Esophagus squamous epithelium (tissue), 5 donors: ENCODE results near the gene PDHB. TPM values are rescaled to one million over a fixed set of nuclear protein-coding genes. Genes with fewer than 3 reads are reported as not detected.

Source experiments
- DNase-seq: peaks from one replicate; lab custom pipeline; 2025; lab: John Stamatoyannopoulos, UW
- H3K27ac ChIP-seq, 4 donors: fragments of 200-600 bp; sonication (generic); one replicate each; pipeline ENCODE4 v1.5.1; 2016 to 2019; ENCODE audit warnings: mild to moderate bottlenecking in 1 of 4
- H3K27me3 ChIP-seq, 4 donors: fragments of 200-600 bp; sonication (generic); 1 replicate in 3 of 4; 2 replicates in 1 of 4; pipeline versions ENCODE4 v1.5.1 to v1.6.0; 2017 to 2021; ENCODE audit warnings: antibody characterized with exemption in 1 of 4
- H3K36me3 ChIP-seq, 3 donors: fragments of 200-600 bp; sonication (generic); one replicate each; pipeline ENCODE4 v1.5.1; 2016 to 2019
- H3K4me1 ChIP-seq, 3 donors: fragments of 200-600 bp; sonication (generic); one replicate each; pipeline ENCODE4 v1.5.1; 2017 to 2019
- H3K4me3 ChIP-seq, 4 donors: fragments of 200-600 bp; sonication (generic); 1 replicate in 3 of 4; 2 replicates in 1 of 4; pipeline ENCODE4 v1.5.1; 2016 to 2019; ENCODE audit warnings: mild to moderate bottlenecking in 2 of 4, moderate library complexity in 1 of 4
- H3K9me3 ChIP-seq, 3 donors: fragments of 200-600 bp; sonication (generic); one replicate each; pipeline ENCODE4 v1.5.1; 2016 to 2019
- POLR2A ChIP-seq, 4 donors: fragments of 450-650 bp; IDR thresholded peaks; one replicate each; pipeline ENCODE4 v1.6.1; 2017; ENCODE audit warnings: antibody characterized with exemption in 4 of 4, mild to moderate bottlenecking in 4 of 4, moderate library complexity in 3 of 4
- WGBS, 2 donors: methylation state at CpG; one replicate each; pipeline ENCODE4 v1.1.5; 2018; 5-methylcytosine and 5-hydroxymethylcytosine counted together
- intact Hi-C: fragments of 100-400 bp; cut with DNase I; formaldehyde crosslinking; loops from one replicate; pipeline ENCODE4 v1.15.0; 2022
- total RNA-seq, 4 donors: library from RNA; depleted of rRNA; stranded (reverse); fragments of >200 nt; gene quantifications; one replicate each; pipeline ENCODE4 v1.1.0, GENCODE V29; 2016
- TF ChIP-seq, protein P1 (sequence below), 6 experiments: fragments of 450-650 bp in 4 of 6; fragments of 200-600 bp in 2 of 6; sonication (generic) in 2 of 6; IDR thresholded peaks; one replicate each; pipeline ENCODE4 v1.5.1; 2016 to 2019; ENCODE audit warnings: antibody characterized with exemption in 6 of 6, mild to moderate bottlenecking in 4 of 6, moderate library complexity in 4 of 6
- donor health status: DM: yes; HTN: yes; CAD: no.

Gene PDHB
- total RNA-seq, 4 donors from 2014 or later = 52.6 to 104 (median 83.0) TPM

DNA sequence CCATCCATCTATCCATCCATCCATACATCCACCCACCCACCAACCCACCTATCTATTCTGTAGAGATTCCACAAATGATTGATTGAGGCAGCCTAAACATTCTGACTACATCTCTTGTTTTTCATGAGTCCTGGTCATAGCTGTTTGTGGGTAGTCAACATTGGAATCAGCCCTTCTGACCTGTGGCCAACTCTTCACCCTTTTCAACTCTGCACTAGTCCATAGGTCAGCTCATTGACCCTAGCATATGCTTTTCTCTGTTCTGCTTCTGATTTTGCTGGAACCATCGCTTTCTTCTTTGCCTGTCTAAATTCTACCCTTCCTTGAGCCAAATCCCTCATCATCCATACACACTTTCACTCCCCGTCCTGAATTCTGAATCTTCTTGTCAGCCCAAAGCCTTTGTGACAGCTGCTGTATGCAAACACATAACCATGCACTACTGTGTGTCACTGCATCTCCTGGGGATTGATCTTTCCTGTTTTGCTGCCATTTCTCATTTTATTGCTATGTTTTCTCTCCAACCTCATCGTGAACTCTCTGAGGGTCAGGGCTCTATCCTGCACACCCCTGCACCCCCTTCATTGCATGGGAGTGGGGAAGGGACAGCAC lies 41.4 kb upstream of the PDHB start:
- TF ChIP-seq, protein P1, sequence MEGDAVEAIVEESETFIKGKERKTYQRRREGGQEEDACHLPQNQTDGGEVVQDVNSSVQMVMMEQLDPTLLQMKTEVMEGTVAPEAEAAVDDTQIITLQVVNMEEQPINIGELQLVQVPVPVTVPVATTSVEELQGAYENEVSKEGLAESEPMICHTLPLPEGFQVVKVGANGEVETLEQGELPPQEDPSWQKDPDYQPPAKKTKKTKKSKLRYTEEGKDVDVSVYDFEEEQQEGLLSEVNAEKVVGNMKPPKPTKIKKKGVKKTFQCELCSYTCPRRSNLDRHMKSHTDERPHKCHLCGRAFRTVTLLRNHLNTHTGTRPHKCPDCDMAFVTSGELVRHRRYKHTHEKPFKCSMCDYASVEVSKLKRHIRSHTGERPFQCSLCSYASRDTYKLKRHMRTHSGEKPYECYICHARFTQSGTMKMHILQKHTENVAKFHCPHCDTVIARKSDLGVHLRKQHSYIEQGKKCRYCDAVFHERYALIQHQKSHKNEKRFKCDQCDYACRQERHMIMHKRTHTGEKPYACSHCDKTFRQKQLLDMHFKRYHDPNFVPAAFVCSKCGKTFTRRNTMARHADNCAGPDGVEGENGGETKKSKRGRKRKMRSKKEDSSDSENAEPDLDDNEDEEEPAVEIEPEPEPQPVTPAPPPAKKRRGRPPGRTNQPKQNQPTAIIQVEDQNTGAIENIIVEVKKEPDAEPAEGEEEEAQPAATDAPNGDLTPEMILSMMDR (IDR thresholded peaks at IDR 0.05) = no peak
- TF ChIP-seq POLR2A (IDR thresholded peaks at IDR 0.05) = no peak
- Histone ChIP-seq H3K36me3 (no peaks in the 10 kb centered on the region), H3K4me1 (peaks cover 13 to 30% (median 23%) of the 10 kb centered on the region in 3 donors), H3K27me3 (no peaks in the 10 kb centered on the region), H3K27ac (no peak overlapping the region), H3K9me3 (no peaks in the 10 kb centered on the region), H3K4me3 (no peak overlapping the region)
- DNase-seq = no peak
- 72 to 80% methylated on average over 3 of the region's 3 CpGs for WGBS, 2 donors
- intact Hi-C loops = no loop called here

DNA sequence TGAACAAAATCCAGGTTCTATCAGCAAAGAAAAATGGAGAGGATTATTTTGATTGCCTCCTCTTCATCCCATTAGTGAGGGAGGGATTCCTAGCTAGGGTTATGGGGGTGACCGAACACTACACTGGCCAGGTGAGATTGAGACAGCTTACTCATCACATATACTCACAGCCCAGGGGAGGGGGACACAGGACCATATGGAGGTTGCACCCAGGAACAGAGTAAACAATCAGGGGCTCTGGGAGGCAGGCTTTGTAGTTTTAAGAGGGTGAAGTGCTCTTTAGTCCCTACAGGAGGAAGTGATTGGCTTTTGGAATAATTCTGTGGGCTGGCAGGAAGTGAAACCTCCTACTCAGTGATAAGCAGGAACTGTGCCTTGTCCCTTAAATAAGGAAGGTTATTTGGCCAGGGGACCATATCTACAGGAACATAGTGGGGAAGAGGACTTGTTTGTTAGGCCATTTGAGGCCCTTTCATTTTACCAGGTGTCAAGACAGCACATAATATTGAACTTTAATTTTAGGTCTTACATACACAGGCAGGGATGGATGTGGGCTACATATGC lies 40.8 kb upstream of the PDHB start:
- no peaks in the 10 kb centered on the region for H3K36me3 ChIP-seq
- intact Hi-C loops = no loop called here
- no peaks in the 10 kb centered on the region for H3K27me3 ChIP-seq
- WGBS, 2 donors = 100% methylated on average over 1 of the region's 1 CpG; no CpG with 5 or more reads in 1 of the 2 donors
- H3K9me3 ChIP-seq = no peaks in the 10 kb centered on the region
- no peak overlapping the region for H3K27ac ChIP-seq
- H3K4me1 ChIP-seq = peaks cover 13 to 37% (median 26%) of the 10 kb centered on the region in 3 donors
- H3K4me3 ChIP-seq = no peak overlapping the region
- no peak for TF ChIP-seq POLR2A (IDR thresholded peaks at IDR 0.05)
- TF ChIP-seq, protein P1 (IDR thresholded peaks at IDR 0.05) = no peak
- no peak for DNase-seq

DNA sequence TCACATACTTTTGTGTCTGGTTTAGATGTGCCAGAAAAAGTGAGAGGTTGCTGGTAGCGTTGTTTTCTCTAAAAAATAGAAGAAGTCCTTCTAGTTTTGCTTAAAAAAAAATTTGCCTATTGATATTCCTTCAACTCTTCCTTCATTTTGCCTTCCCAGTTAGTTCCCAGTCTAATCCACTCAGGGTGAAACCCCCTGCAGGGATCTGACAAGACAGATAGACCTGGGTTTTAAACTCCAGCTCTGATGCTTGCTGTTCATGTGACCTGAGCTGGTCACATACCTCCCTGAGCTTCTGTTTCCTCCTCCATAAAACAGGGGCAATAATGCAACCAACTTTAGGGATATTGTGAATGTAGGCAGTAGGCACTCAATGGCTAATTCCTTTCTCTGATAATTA lies 39.6 kb upstream of the PDHB start:
- WGBS, 2 donors = 93 to 95% methylated on average over 1 of the region's 1 CpG
- peaks cover 13 to 37% (median 26%) of the 10 kb centered on the region in 3 donors for H3K4me1 ChIP-seq
- H3K27ac ChIP-seq = no peak overlapping the region
- H3K9me3 ChIP-seq = no peaks in the 10 kb centered on the region
- H3K36me3 ChIP-seq = no peaks in the 10 kb centered on the region
- no peak overlapping the region for H3K4me3 ChIP-seq
- intact Hi-C loops = no loop called here
- TF ChIP-seq, protein P1 (IDR thresholded peaks at IDR 0.05) = no peak
- TF ChIP-seq POLR2A (IDR thresholded peaks at IDR 0.05) = no peak
- H3K27me3 ChIP-seq = no peaks in the 10 kb centered on the region
- DNase-seq = no peak

DNA sequence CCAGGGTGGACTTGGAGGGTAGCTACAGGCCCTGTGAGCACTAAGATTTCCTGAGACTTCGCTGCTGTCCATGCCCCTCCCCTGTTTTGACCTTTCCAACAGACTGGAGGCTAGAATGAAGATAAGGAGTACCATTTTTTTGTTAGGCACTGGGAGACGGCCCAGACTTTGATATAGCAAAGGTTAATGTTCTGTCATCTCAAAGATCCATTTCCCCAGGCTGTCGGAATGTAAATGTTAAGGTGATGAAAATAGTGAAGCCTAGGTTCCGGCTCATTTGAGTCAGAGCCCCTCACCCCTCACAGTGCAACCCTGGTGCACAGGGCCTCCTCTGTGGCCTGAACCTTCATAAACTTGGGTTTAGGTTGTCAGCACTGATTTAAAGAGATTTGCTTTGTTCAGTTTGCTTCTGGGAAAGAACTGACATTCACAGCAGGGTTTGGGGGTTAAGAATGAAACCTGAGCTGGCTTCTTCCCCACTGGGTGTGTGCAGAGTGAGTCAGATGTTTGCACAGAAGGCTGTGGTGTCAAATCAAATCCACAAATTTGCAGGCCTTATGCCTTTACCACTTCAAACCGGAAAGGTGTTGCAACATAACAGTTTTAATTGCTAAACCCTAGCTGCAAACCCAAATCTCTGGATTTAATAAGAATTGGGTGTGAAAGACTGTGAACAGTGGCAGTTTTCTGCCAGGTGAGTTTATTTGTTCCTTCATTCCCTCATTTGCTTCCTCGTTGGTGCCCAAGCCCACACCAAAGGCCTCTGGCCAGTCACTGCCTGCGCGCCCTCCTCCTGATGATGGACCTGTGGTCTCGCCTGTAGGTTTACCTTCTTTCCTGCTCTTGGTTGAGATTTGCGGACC lies 37.6 kb upstream of the PDHB start:
- no peaks in the 10 kb centered on the region for H3K9me3 ChIP-seq
- DNase-seq = no peak
- peak overlapping the region; percentile 71 to 86 (median 81) for H3K27ac ChIP-seq
- intact Hi-C loops = no loop called here
- TF ChIP-seq, protein P1 (IDR thresholded peaks at IDR 0.05) = no peak
- TF ChIP-seq POLR2A (IDR thresholded peaks at IDR 0.05) = no peak
- WGBS, 2 donors = 27 to 40% methylated on average over 9 to 10 of the region's 10 CpGs
- peaks cover 13 to 43% (median 26%) of the 10 kb centered on the region in 3 donors for H3K4me1 ChIP-seq
- no peaks in the 10 kb centered on the region for H3K36me3 ChIP-seq
- peak overlapping the region in 1 of 4 donors; percentile 21 for H3K4me3 ChIP-seq
- no peaks in the 10 kb centered on the region for H3K27me3 ChIP-seq
